ENCODE measurements around the gene LCNL1. TPM values are rescaled to one million over a fixed set of nuclear protein-coding genes. Genes with fewer than 3 reads are reported as not detected.

The LCNL1 gene
- total and polyA plus RNA-seq, 2 donors (not counting 1 experiment from before 2014, with no cell fraction given) = not detected

- Mint-ChIP-seq H3K4me1 (no peaks in the 10 kb centered on the region), H3K4me3 (no peak overlapping the region), H3K27me3 (no peaks in the 10 kb centered on the region), H3K27ac (no peak overlapping the region), H3K9me3 (ENCODE audit: insufficient read depth) (no peaks in the 10 kb centered on the region)
- intact Hi-C loops (cut with micrococcal nuclease) = no loop called here
- no peaks in the 10 kb centered on the region for H3K4me1 ChIP-seq (ENCODE audit: control insufficient read depth in 2 of 2, insufficient read depth in 2 of 2, low read length in 2 of 2)
- H3K27me3 ChIP-seq (replicated peaks in 1 of 4; ENCODE audit: control extremely low read depth in 1 of 4, control insufficient read depth in 3 of 4, insufficient read depth in 4 of 4, low read length in 3 of 4) = no peaks in the 10 kb centered on the region
- H3K4me2 ChIP-seq (replicated peaks; ENCODE audit: low read depth, low read length, poor library complexity, severe bottlenecking) = no peak overlapping the region
- no peak for TF ChIP-seq CTCF (IDR thresholded peaks at IDR 0.05)
- TF ChIP-seq EZH2 (IDR thresholded peaks at IDR 0.05; ENCODE audit: borderline replicate concordance, insufficient read depth, low read depth, low read length, poor library complexity, severe bottlenecking) = no peak
- H4K20me1 ChIP-seq (ENCODE audit: control insufficient read depth, insufficient read depth, low read length, poor library complexity, severe bottlenecking) = no peaks in the 10 kb centered on the region
- DNase-seq (no peak), ATAC-seq (ENCODE audit: low read depth) (no peak)
- ChIA-PET CTCF (no interaction called here), POLR2A (interaction anchor here (0.6 to 0.9 kb wide), 2 partner anchors 17 to 249 kb away, joined by 3 to 10 read pairs; no protein-coding TSS in a partner anchor)
- peaks cover 1 to 5% of the 10 kb centered on the region in 2 experiments for H3K36me3 ChIP-seq (replicated peaks in 1 of 2; ENCODE audit: control extremely low read depth in 1 of 2, control insufficient read depth in 1 of 2, extremely low read depth in 1 of 2, insufficient read depth in 2 of 2, low read length in 1 of 2)
- H2AFZ ChIP-seq (ENCODE audit: insufficient read depth, low read depth, low read length, poor library complexity, severe bottlenecking) = no peak overlapping the region
- H3K9ac ChIP-seq (ENCODE audit: low read length) = no peak overlapping the region
- no peak overlapping the region for H3K4me3 ChIP-seq (ENCODE audit: control extremely low read depth in 1 of 5, extremely low read depth in 1 of 5, insufficient read depth in 1 of 5, low read depth in 2 of 5, low read length in 4 of 5)
- WGBS (ENCODE audit: insufficient coverage) = 93% methylated on average over 37 of the region's 39 CpGs
- H3K79me2 ChIP-seq (ENCODE audit: control insufficient read depth, insufficient read depth, low read length) = no peaks in the 10 kb centered on the region
- H3K9me3 ChIP-seq (ENCODE audit: control extremely low read depth in 1 of 3, control insufficient read depth in 2 of 3, insufficient read depth in 1 of 3, low read length in 2 of 3) = no peaks in the 10 kb centered on the region
- H3K27ac ChIP-seq (ENCODE audit: low read length in 2 of 2) = no peak overlapping the region
Measured at GRCh38 chr9:137011907-137012675, 29.3 kb downstream of the LCNL1 start.
